ENCODE data around the gene WIPF3.
"Not testable (repeated sequence)": the region's sequence is repeated elsewhere in the genome, so short reads cannot be mapped to it uniquely, and the experiment has no call there.

WIPF3 gene

DNA sequence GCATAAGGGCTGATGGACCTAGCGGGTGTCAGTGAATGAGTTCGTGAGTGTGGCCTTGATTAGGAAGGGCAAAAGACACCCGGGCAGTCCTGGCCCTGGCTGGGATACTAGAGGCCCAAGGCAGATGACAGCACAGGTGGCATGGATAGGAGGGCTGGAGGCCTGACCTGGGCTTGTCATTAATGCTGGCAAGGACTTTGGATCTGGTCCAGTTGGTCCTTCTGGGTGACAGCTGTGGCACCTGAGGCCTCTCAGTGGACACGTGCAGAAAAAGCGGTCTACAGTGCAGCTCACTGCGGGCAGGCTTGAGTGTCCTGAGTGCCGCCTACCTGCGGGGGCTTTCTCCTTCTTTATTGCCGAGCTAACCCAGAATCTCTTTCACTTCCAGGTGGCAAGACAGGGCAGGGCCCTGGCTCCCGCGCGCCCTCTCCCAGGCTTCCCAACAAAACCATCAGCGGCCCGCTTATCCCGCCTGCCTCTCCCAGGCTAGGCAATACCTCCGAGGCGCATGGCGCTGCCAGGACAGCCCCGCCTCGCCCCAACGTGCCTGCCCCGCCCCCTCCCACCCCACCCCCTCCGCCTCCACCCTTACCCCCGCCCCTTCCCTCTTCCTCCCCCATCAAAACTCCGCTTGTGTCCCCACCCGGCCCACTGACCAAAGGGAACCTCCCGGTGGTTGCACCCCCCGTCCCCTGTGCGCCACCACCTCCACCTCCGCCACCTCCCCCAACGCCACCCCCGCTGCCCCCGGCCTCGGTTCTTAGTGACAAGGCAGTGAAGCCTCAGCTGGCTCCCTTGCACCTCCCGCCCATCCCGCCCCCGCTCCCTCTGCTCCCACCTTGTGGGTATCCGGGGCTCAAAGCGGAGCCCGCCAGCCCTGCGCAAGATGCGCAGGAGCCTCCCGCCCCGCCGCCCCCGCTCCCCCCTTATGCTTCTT is 77.4 kb downstream of the WIPF3 start:
- DNase-seq: no peak

DNA sequence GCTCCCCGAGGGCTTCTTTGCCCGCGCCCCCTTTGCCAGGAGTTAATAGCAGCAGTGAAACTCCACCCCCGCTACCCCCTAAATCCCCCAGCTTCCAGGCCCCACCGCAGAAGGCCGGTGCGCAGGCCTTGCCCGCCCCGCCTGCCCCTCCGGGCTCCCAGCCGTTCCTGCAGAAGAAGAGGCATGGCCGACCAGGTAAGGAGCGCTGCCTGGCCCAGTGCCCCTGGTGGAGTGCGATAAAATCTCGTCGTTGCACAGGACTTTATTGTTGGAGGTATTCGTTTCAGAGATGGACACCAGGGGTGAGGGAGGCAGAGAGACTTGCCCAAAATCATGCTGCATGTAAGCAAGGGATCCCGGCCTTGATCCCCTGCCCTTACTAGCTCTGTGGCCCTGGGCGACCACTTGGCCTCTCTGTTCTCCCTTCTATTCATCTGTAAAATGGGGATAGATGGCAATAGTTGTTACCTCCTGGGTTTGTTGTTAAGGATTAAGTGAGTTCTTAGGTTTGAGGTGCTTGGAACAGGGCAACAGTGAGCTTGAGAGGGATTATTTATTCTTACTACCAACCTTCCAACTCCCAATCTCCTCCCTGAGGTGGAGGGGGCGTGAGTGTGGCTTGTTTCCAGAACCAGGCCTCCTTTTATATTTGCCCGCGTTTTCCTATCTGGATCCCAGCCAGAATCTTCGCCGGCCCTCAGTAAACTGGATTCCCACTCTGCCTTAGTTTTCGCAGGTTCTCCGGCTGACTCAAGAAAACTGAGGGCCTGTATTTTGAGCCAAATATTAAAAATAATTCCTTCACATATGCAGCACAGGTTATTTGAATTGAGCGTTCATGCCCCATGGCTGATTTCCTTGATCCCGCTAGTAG is 78.3 kb downstream of the WIPF3 start:
- no peak for DNase-seq

DNA sequence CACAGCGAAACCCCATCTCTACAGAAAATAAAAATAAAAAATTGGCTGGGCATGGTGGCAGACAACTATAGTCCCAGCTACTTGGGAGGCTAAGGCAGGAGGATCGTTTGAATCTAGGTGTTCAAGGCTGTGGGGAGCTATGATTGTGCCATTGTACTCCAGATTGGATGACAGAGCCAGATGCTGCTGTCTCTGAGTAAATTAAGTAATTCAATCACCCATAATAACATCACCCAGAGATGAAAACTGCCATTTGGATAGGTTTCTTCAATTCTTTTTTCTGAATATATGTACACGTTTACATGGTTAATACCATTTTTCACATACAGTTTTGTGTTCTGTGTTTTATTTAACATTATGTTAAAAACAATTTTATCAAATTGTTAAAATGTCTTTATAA is 79.3 kb downstream of the WIPF3 start:
- DNase-seq: no peak

DNA sequence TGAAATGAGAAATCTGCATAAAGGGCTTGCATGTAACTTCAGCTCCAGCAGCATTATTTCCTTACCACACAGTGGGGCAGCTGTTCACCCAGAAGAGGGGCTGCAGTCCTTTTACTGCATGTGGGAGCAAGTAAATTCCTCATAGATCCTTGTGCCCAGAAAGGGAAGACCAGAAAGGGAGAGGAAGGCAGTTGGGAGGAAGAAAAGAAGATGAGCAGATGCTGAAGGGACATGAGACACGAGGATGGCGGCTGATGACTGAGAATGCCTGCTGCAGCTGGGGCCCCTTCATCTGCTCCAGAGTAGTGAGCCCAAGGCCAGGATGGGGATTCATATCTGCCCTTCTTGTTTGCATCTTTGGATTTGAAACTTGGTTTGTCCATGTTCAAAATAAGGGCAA is 80.5 kb downstream of the WIPF3 start:
- DNase-seq: no peak

DNA sequence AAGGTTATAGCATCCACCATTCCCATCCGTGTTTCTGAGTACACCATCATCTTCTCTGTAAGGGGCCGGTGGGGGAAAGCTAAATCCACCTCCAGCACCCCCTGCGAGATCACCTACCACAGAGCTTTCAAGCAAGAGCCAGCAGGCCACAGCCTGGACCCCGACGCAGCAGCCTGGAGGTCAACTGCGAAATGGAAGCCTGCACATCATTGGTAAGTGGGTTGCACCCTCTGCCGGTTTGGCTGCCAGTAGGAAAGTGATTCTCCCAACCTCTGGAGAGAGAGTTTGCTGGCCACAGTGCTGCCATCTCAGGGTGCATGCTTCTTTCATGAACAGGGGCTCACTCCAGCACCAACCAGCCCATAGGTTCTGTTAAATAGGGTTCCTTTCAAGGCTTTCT is 81.7 kb downstream of the WIPF3 start:
- DNase-seq: no peak

DNA sequence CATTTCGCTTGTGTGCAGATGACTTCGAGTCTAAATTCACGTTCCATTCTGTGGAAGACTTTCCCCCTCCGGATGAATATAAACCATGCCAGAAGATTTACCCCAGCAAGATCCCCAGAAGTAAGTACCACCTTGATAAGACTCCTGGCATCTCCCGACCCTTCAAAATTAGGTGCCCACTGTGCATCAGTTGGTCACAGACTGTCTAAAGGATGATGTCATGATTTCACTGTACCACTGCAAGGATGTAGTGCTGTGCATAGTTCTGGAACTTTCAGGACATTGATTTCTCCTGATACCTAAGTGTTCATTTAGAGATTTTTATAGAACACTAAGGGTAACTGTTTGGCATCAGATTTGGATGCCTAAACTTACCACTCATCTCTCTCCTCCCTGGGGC is 83.0 kb downstream of the WIPF3 start:
- no peak for DNase-seq

DNA sequence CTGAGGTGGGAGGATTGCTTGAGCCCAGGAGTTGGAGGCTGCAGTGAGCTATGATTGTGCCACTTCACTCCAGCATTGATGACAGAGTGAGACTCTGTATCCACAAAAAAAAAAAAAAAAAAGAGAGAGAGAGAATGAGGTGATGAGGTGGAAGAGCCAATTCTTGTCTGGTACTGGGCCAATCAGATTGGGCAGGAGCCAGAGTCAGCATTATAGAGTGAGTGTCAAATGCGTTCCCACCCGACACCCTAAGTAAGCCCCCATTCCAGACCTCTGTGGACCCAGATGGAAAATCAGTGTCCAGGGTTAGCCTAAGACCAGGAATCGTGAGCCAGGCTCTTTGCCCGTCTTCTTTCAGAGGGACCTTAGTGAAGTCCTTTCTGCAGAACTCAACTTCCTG is 83.9 kb downstream of the WIPF3 start:
- DNase-seq: no peak

DNA sequence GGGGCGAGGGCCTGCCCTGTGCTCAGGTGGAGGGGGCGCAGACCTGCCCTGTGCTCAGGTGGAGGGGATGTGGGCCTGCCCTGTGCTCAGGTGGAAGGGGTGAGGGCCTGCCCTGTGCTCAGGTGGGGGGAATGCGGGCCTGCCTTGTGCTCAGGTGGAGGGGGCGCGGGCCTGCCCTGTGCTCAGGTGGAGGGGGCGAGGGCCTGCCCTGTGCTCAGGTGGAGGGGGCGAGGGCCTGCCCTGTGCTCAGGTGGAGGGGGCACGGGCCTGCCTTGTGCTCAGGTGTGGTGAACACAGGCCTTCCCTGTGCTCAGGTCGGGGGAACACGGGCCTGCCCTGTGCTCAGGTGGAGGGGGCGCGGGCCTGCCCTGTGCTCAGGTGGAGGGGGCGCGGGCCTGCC is 84.5 kb downstream of the WIPF3 start:
- DNase-seq: not testable (repeated sequence)

DNA sequence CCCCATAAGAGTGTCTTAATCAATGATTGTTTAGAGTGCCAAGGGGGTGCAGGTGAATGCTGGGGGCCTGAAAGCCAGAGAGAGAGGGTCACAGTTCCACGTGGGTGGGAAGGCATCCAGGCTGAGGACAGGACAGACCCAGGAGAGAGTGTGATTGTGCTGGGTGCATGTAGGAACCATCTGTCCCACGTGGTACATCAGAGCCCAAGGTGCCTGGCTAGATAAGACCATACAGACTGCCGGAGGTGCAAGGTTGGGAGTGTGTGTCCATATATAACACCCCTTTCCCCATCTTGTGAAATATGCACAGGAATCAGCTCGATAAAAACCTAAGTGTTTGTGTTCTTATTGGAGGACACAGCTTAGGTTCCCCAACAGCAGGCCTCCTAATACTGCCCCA is 85.5 kb downstream of the WIPF3 start:
- DNase-seq: no peak

DNA sequence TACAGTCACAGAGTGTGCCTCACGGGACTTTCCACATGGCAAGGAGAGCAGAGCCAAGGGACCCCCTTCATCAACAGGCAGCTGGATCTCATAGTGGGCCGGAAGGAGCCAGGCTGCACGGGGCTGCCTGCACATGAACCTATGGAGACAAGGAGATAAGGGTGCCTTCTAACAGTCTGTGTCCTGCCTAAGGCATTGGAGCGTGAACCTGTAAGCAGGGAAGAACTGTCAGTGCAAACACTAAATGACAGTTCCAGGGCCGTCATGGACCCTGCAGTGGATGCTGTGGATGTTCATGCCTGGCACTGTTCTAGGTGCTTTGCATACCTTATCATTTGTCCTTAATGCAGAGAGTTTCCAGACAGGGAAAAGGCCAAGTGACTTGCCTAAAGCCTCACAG is 85.9 kb downstream of the WIPF3 start:
- DNase-seq: no peak

DNA sequence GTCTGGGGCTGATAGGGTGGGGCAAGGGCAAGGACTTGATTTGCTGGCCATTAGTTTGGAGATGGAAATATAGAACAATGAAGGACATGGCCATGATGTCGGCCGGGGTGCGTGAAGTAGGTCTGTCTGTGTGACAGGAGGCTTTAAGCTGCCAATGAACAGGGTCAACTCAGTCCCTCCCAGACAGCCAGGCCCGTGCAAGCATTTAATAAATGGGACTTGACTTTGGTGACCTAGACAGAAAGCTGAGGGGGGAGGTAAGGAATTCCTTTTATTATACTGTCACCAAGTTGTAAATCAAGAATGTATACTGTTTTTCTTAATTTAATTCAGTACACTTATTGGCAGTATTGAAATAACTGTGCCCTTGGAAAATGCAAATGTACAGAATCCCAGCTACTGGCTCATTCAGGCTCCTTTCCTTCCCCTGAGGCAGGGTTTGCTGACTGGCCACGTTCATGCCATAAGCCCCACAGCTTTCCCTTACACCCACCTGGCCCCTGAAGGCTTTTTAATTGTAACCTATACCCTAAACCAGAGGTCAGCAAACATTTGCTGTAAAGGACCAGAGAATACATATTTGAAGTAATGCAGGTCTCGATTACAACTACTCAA is 87.2 kb downstream of the WIPF3 start:
- no peak for DNase-seq

DNA sequence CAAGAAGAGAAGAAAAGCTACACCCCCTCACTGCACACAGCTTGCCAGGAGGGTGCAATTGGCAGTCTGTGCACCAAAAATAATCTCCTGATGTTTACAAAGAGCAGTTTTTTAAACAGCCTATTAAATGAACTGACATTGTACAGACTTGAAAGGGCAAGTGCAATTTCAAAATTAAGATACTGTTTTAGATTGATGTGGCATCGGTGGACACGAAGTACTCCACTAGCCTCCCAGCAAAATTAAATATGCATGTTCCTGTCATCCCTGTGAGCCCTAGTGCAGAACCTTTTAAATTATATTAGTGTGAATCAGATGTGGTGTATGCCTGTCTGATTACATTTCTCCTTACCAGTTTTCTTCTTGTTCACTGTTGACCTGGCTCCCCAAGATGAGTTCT is 87.9 kb downstream of the WIPF3 start:
- no peak for DNase-seq

DNA sequence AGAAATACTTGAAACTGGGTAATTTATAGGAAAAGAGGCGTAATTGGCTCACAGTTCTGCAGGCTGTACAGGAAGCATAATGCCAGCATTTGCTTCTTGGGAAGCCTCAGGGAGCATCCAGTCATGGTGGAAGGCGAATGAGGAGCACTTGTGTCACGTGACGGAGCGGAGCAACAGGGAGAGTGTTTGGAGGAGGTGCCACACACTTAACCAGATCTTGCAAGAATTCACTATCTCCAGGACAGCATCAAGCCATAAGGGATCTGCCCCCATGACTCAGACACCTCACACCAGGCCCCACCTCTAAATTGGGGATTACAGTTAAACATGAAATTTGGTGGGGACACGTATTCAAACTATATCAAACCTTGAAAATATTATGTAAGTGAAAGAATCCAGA is 89.3 kb downstream of the WIPF3 start:
- DNase-seq: no peak

DNA sequence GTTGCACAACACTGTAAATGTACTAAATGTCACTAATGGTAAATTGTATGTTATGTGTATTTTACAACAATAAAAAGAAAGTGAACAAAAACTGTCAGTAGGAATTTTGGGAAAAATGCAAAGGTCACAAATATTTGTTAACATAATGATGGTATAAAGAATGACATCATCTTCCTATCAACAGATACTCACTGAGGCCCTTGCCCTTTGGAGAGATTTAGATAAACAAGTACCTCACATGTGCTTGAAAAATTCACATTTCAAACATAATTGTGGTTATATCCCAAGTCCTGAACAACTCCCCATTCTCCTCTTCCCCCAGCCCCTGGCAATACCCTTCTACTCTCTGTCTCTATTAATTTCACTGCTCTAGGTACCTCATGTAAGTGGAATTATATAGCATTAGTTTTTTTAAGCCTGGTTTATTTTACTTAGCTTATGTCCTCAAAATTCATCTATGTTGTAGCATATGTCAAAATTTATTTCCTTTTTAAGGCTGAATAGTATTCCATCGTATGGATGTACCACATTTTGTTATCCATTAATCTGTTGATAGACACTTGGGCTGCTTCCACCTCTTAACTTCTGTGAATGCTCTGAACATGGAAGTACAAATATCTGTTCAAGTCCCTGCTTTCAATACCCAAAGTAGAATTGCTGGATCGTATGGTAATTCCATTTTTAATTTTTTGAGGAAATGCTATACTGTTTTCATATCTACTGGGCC is 90.5 kb downstream of the WIPF3 start:
- no peak for DNase-seq

DNA sequence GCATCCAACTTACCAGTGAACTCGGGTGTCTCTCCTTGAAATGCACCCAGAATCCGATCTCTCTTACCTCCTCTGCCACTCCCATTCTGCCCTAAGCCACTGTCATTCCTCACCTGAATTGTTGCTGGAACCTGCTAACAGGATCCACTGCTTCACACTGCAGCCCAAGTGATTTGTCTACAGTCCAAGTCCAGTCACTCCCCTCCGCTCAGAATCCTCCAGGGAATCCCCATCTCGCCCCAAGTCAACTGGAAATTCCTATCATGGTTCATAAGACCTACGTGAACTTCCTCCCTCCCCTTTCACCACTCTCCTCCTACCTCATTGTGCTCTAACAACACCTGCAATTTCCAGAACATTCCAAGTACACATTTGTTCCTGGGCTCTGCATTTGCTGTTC is 92.0 kb downstream of the WIPF3 start:
- DNase-seq: no peak

DNA sequence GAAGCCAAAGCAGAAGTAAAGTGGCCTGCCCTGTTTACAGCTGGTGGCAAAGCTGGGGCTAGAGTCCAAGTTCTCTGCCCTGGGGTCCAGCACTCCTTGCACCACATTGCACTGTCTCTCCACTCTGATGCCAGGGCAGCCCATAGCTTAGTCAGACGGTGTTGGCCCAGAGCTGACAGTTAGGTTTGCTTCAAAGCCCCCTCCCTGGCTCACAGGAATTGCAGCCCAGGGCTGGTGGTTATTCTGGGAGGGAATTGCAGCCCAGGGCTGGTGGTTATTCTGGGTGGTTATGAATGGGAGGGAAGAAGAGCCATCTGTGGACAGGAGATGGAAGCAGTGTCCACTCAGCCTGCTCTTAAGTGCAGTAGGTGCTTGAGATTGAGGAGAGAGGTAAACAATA is 94.4 kb downstream of the WIPF3 start:
- no peak for DNase-seq

DNA sequence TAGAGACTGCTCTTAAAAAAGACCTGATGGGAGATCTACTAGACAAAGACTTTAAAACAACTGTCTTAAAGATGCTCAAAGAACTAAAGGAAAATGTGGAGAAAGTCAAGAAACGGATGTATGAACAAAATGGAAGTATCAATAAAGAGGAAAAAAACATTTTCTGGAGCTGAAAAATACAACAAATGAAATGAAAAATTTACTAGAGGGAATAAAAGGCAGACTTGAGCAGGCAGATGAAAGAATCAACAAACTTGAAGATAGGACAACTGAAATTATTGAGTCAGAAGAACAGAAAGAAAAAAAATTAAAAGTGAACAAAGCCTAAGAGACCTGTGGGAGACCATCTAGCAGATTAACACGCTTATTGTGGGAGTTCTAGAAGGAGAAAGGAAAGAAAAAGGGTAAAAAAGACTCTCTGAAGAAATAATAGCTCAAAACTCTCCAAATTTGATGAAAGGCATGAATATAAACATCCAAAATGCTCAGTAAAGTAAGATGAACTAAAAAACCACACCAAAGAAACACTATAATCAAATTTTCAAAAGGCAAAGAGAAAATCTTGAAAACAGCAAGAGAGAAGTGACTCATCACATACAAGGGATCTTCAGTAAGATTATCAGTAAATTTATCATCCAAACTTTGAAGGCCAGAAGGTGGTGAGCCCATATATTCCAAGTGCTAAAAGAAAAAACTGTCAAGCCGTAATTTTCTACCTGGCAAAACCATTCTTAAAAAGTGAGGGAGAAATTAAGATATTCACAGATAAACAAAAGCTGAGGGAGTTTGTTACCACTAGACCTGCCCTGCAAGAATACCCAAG is 100.1 kb downstream of the WIPF3 start:
- DNase-seq: no peak

DNA sequence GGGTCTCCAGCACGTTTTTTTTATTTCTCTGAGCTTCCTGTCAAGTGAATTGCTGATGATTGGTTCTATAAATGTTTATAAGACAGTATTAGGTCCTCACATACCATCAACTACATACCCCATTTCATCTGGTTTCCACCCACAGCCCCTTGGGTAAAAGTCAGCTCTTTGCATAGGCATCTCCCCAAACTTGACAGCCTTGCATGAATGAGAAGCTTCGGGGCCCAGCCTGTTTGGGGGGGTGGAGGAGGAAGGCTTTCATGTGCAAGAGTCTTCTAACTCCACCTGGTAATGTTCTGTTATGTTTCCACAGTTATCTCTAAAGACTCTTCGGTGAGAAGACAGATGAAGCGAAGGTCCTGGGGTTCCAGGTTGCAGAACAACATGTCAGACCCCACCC is 107.9 kb downstream of the WIPF3 start:
- no peak for DNase-seq

DNA sequence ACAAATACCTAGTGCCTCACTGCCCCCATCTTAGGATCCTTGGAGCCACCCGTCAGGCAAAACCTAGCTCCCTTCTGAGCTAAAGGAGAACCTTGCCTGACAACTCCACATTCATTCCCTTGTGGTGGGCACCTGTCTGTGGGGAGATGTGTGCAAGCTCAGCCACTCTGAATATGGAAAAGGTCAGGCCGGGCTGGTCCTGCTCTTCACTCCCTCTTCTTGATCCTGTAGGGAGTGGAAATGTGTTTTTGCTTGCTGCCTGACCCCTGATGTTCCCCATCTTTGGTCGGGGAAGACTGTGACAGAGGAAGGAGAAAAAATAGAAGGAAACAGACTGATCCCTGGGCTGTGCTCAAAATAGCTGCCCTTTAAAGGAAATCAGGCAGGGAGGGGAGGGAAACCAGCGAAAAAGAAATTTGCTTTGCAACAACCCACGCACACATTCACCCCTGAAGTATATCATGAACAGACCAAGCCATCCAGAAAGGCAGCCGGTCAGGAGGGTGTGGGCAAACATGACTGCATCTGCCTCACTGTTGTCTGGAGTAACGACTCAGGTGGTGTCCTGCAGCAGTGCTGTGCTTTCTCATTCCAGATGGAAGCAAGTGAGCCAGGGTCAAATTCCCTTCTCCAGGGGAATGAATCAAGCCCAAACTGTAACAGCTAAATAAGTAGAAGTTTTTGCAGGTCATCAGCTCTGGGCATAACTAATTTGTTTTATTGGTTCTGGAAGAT is 109.3 kb downstream of the WIPF3 start:
- no peak for DNase-seq

DNA sequence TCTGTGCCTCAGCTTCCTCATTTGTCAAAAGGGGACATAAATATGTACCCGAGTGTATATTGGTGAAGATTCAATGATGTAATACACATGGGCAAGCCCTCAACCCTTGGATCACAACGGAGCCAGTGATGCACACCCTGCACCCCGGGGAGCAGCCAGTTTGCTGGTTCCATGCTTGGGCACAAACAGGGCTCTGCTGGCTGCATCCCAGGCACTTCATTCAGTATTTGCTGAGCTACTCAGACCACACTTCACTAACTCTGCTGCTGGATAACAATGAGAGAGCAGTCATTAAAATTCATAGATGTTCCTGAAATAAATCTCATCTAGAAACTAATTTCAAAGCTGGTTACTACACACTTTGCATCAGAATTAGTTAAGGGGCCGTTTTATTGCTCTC is 111.3 kb downstream of the WIPF3 start:
- DNase-seq: no peak

DNA sequence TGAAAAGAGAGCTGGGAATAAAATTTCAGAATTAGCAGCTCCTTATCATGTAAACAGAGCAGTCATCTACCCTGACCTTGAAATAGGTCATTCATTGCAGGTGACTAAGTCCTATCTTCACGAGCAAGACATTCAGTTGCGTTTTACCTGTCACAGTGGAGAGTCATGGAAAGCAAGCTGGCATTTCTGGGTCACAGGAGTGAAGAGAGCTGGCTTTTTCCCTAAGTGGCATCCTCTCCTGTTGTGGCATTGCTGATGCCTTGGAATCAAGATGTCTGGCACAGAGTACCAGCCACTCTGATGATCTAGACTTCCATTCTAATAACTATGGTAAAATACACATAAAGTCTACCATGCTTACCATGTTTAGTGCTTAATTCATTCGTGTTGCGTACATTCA is 112.5 kb downstream of the WIPF3 start:
- no peak for DNase-seq

Data from stimulated activated CD8-positive, alpha-beta memory T cell treated with anti-CD3 and anti-CD28 coated beads, Interleukin-4, amount 100 ng/mL, for 48 hours (primary cell).